GM12801 (cell line): ENCODE results near the gene OR2L13.

Experiments
- TF ChIP-seq, protein P1 (sequence below): IDR thresholded peaks from one replicate; pipeline ENCODE4 v1.5.1; 2011; ENCODE audit warnings: control low read depth; ENCODE audit not compliant: insufficient read length; ENCODE audit errors: extremely low read depth

OR2L13 gene

DNA sequence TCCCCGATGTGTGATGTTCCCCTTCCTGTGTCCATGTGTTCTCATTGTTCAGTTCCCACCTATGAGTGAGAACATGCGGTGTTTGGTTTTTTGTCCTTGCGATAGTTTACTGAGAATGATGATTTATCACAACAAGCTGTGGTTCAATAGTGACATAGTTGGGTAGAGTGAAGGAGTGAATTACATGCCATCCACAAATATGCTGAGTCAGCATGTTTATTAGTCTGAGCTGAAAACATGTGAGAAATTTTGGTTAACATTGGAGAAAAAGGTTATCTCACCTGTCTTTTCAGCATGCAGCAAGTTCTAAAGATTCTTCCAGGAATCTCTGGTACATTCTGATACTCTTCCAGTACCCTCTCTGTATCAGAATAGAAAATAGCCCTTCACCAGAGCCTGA, 29.4 kb upstream of the OR2L13 start:
- TF ChIP-seq, protein P1, sequence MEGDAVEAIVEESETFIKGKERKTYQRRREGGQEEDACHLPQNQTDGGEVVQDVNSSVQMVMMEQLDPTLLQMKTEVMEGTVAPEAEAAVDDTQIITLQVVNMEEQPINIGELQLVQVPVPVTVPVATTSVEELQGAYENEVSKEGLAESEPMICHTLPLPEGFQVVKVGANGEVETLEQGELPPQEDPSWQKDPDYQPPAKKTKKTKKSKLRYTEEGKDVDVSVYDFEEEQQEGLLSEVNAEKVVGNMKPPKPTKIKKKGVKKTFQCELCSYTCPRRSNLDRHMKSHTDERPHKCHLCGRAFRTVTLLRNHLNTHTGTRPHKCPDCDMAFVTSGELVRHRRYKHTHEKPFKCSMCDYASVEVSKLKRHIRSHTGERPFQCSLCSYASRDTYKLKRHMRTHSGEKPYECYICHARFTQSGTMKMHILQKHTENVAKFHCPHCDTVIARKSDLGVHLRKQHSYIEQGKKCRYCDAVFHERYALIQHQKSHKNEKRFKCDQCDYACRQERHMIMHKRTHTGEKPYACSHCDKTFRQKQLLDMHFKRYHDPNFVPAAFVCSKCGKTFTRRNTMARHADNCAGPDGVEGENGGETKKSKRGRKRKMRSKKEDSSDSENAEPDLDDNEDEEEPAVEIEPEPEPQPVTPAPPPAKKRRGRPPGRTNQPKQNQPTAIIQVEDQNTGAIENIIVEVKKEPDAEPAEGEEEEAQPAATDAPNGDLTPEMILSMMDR: no peak

DNA sequence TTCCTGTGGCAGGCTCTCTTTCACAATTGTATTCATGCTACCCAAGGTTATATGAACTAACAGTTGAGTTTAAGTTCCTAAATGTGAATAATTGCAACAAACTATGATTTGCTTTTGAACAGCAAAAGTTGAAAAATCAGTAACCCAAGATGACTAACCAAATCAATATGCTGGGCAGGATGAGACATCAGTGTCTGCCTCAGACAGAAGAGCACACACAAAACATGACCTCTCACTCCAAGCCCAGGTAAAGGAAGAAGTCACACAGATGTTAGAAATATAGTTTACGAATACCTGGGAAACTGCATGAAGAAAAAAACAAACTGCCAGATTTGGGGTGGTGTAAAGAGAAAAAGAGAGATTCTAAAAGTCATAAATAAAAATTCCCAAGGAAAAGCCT, 3.5 kb downstream of the OR2L13 start:
- TF ChIP-seq, protein P1: no peak

DNA sequence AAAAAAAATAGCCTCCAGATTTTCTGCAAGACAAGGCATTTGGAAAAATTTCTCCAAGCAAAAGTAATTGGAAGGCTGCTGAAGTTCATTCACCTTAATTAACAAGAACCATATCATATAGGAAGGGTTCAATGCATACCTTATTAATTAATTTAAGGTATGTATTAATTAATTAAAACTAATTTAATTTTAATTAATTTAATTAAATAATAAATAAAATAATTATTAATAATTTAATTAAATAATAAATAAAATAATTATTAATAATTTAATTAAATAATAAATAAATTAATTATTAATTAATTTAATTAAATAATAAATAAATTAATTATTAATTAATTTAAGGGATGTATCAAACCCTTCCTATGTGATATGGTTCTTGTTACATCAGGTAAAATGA, 7.9 kb downstream of the OR2L13 start:
- TF ChIP-seq, protein P1: no peak

DNA sequence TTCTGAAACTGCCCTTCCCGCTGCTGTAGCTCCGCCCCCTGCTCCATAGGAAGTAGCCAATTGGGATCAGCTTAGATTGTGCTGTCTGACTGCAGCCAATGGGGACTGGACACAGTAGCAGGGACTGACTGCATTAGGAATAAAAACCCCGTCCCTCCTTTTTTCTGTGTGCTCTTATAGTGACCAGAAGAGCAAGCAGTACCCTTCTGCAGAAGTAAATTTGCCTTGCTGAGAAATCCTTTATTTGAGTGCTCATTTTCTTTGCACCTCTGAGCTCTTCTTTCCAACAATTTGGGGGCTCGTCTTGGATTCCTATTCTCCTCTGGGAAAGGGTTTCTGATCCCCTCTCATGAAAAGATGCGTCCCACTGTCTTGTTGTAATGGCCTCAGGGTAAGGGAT, 16.2 kb downstream of the OR2L13 start:
- TF ChIP-seq, protein P1: no peak

DNA sequence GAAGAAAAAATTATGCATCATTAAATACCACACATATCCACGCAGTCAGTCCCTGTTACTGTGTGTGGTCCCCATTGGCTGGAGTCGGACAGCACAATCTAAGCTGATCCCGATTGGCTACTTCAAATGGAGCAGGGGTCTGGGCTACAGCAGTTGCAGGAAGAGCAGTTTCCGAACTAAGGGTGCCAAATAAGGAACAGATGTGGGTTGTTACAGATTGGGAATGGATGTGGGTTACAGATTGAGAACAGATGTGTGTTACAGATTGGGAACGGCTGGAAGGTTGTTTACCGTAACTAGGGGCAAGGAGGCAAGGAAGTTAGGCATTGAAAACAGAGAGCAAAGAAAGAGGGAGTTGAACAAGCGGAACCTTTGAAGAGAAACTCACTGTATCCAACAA, 19.9 kb downstream of the OR2L13 start:
- TF ChIP-seq, protein P1: no peak

DNA sequence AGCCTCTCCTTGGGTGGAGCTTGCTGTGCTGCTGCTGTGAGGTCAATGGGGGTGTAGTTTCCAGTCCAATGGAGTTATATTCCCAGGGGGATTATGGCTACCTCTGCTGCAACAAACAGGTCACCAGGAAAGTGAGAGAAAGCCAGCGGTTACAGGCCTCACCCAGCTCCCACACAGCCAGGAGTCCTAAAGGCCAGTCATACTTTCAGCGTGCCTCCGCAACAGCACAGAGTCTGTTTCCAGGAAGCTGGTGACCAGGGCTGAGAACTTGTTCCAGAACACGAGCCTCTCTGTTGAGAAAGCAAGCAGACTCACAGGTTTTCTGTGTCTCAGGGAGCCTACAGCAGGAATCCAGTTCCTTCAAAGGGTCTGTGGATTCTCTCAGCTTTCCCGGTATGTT, 32.7 kb downstream of the OR2L13 start:
- TF ChIP-seq, protein P1: no peak

DNA sequence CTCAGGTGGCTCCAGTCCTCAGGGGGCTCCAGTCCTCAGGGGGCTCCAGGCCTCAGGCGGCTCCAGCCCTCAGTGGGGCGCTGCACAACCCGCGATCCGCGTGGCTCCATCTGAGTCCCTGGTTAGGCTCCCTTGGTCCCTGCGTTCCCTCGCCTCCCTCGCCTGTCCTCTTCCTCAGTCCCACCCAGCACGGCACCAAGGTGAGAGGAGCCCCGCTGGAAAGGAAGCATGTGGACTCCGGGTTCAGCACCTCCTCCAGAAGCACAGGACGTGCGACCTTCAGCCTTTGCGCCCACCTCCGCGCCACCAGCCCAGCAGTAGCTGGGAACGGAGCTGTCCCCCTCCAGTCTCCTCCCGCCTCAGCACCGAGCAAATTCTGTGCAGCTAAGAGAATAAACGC, 41.8 kb downstream of the OR2L13 start:
- TF ChIP-seq, protein P1: no peak

DNA sequence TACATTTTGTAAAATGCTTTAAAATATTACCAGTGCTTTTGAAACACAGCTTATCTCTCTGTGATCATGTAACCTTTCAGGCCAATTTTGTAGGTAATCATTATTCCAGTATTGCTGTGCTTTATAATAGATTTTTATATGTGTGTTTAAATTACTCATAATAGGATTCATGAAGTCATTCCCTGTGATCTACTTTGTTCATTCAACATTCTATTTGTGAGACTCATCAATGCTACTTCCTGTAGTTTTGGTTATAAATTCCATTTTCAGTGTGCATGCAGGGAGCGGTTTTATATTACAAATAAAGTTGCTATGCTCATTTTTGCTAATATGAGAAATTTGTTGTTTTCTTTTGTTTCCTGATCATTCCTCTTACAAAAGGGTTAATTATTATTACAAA, 45.9 kb downstream of the OR2L13 start:
- TF ChIP-seq, protein P1: no peak
